Fibroblast of lung (primary cell): ENCODE results near the gene METTL5. TPM values are rescaled to one million over a fixed set of nuclear protein-coding genes. Genes with fewer than 3 reads are reported as not detected.
"Not testable (repeated sequence)": the region's sequence is repeated elsewhere in the genome, so short reads cannot be mapped to it uniquely, and the experiment has no call there.

Source experiments
- DNase-seq, 2 donors: peaks; one replicate each; pipeline versions ENCODE4 v3.0.0 to v3.0.0-alpha.2; 2010; ENCODE audit warnings: low read depth in 2 of 2
- H2AFZ ChIP-seq: 2 replicates; pipeline ENCODE4 v1.5.1; 2012; ENCODE audit warnings: low read length, control low read depth, inconsistent platforms
- H3K27ac ChIP-seq: 2 replicates; pipeline ENCODE4 v1.5.1; 2011; ENCODE audit warnings: low read length, control low read depth; ENCODE audit not compliant: insufficient read depth
- H3K27me3 ChIP-seq: 2 replicates; pipeline ENCODE4 v1.5.1; 2011; ENCODE audit warnings: mild to moderate bottlenecking, low read length; ENCODE audit not compliant: control insufficient read depth, insufficient read depth
- H3K36me3 ChIP-seq: 2 replicates; pipeline ENCODE4 v1.5.1; 2011; ENCODE audit warnings: low read length; ENCODE audit not compliant: control insufficient read depth, insufficient read depth
- H3K4me1 ChIP-seq: 2 replicates; pipeline ENCODE4 v1.5.1; 2011; ENCODE audit warnings: low read length; ENCODE audit not compliant: control insufficient read depth, insufficient read depth; ENCODE audit errors: extremely low read depth
- H3K4me2 ChIP-seq: 2 replicates; pipeline ENCODE4 v1.5.1; 2011; ENCODE audit warnings: low read length, control low read depth; ENCODE audit not compliant: insufficient read depth; ENCODE audit errors: extremely low read depth
- H3K4me3 ChIP-seq, 4 experiments: fragments of 200-600 bp in 1 of 4; sonication (generic) in 1 of 4; replicated peaks in 1 of 4; 2 replicates each; pipeline ENCODE4 v1.5.1; 2011 to 2016; ENCODE audit warnings: low read length in 4 of 4, low read depth in 3 of 4, mild to moderate bottlenecking in 3 of 4, control low read depth in 2 of 4, inconsistent platforms in 1 of 4, mixed read lengths in 1 of 4; ENCODE audit not compliant: insufficient read depth in 1 of 4; ENCODE audit errors: control extremely low read depth in 1 of 4
- H3K79me2 ChIP-seq: 2 replicates; pipeline ENCODE4 v1.5.1; 2012; ENCODE audit warnings: mild to moderate bottlenecking, low read length, inconsistent platforms; ENCODE audit not compliant: control insufficient read depth, insufficient read depth
- H3K9ac ChIP-seq: 2 replicates; pipeline ENCODE4 v1.5.1; 2011; ENCODE audit warnings: mild to moderate bottlenecking, low read length, control low read depth; ENCODE audit not compliant: insufficient read depth
- H3K9me3 ChIP-seq: 2 replicates; pipeline ENCODE4 v1.5.1; 2012; ENCODE audit warnings: low read depth, low read length; ENCODE audit not compliant: control insufficient read depth, insufficient read depth
- H4K20me1 ChIP-seq: 2 replicates; pipeline ENCODE4 v1.5.1; 2011; ENCODE audit warnings: low read length; ENCODE audit not compliant: control insufficient read depth, insufficient read depth; ENCODE audit errors: extremely low read depth
- CTCF ChIP-seq, 2 donors: IDR thresholded peaks in 1 of 2; conservative IDR thresholded peaks in 1 of 2; 1 replicate in 1 of 2; 2 replicates in 1 of 2; pipeline ENCODE4 v1.5.1; 2011 to 2012; ENCODE audit warnings: low read length in 2 of 2, control low read depth in 1 of 2, inconsistent platforms in 1 of 2, low read depth in 1 of 2, mild to moderate bottlenecking in 1 of 2
- EZH2 ChIP-seq: IDR thresholded peaks from 2 replicates; pipeline ENCODE4 v1.5.1; 2012; ENCODE audit warnings: low read length, control low read depth, mild to moderate bottlenecking; ENCODE audit errors: missing control alignments
- polyA plus RNA-seq, 2 donors: library from polyadenylated mRNA; depleted of rRNA in 1 of 2; stranded (reverse) in 1 of 2; unstranded in 1 of 2; fragments of >200 nt; gene quantifications; 2 replicates each; pipeline ENCODE4 v1.2.1, GENCODE V29; 2011 to 2012; ENCODE audit warnings: missing spikeins in 1 of 2
- total RNA-seq: library from RNA; depleted of rRNA; stranded (reverse); fragments of >200 nt; gene quantifications from 2 replicates; pipeline ENCODE4 v1.2.1, GENCODE V29; 2014

Gene METTL5
- total and polyA plus RNA-seq, 2 donors (not counting 1 experiment from before 2014, with no cell fraction given), result 50.9 to 52.9 TPM

GRCh38 chr2:169819106-169819505, 5.6 kb downstream of the METTL5 start:
- no peaks in the 10 kb centered on the region for H3K9me3 ChIP-seq
- no peaks in the 10 kb centered on the region for H4K20me1 ChIP-seq
- no peak overlapping the region for H2AFZ ChIP-seq
- no peak overlapping the region for H3K4me2 ChIP-seq
- no peak overlapping the region for H3K9ac ChIP-seq
- H3K27me3 ChIP-seq, result no peaks in the 10 kb centered on the region
- no peaks in the 10 kb centered on the region for H3K36me3 ChIP-seq
- DNase-seq, result peak; percentile 5 to 37
- H3K27ac ChIP-seq, result no peak overlapping the region
- peaks cover 14% of the 10 kb centered on the region for H3K79me2 ChIP-seq
- TF ChIP-seq CTCF (conservative IDR thresholded peaks at IDR 0.05 in 1 of 2, IDR thresholded peaks at IDR 0.05 in 1 of 2; ENCODE audit: low read depth in 1 of 2, low read length in 2 of 2) (no peak), EZH2 (no peak)
- H3K4me1 ChIP-seq, result no peaks in the 10 kb centered on the region
- no peak overlapping the region for H3K4me3 ChIP-seq

- no peaks in the 10 kb centered on the region for H3K36me3 ChIP-seq
- H3K79me2 ChIP-seq, result peaks cover 8% of the 10 kb centered on the region
- peak in 1 of 2 donors; percentile 1 for DNase-seq
- H3K27ac ChIP-seq, result no peak overlapping the region
- no peak overlapping the region for H2AFZ ChIP-seq
- H3K27me3 ChIP-seq, result no peaks in the 10 kb centered on the region
- no peak overlapping the region for H3K9ac ChIP-seq
- H3K4me3 ChIP-seq, result no peak overlapping the region
- H4K20me1 ChIP-seq, result no peaks in the 10 kb centered on the region
- no peak overlapping the region for H3K4me2 ChIP-seq
- no peaks in the 10 kb centered on the region for H3K9me3 ChIP-seq
- TF ChIP-seq CTCF (conservative IDR thresholded peaks at IDR 0.05 in 1 of 2, IDR thresholded peaks at IDR 0.05 in 1 of 2; ENCODE audit: low read depth in 1 of 2, low read length in 2 of 2) (no peak), EZH2 (no peak)
- no peaks in the 10 kb centered on the region for H3K4me1 ChIP-seq
Measured at GRCh38 chr2:169818241-169818640, 6.5 kb downstream of the METTL5 start.

GRCh38 chr2:169817369-169817768, 7.3 kb downstream of the METTL5 start:
- H3K79me2 ChIP-seq, result not testable (repeated sequence)

GRCh38 chr2:169816961-169817360, 7.7 kb downstream of the METTL5 start:
- not testable (repeated sequence) for H3K79me2 ChIP-seq, H3K9ac ChIP-seq, H3K9me3 ChIP-seq, H3K4me1 ChIP-seq, H2AFZ ChIP-seq, H4K20me1 ChIP-seq, H3K27ac ChIP-seq, H3K36me3 ChIP-seq, H3K4me3 ChIP-seq, H3K4me2 ChIP-seq, DNase-seq, H3K27me3 ChIP-seq

More at GRCh38 chr2:169817369-169817768, 7.3 kb downstream of the METTL5 start:
- not testable (repeated sequence) for H3K9me3 ChIP-seq, H3K9ac ChIP-seq, H3K27me3 ChIP-seq, H3K4me2 ChIP-seq, DNase-seq, H3K4me3 ChIP-seq, H3K27ac ChIP-seq, H2AFZ ChIP-seq, H3K36me3 ChIP-seq, H3K4me1 ChIP-seq, H4K20me1 ChIP-seq
